SK-N-MC (cell line): Measurements from ENCODE around the gene ANKRD33B.

ENCODE experiments used
- EZH2 ChIP-seq: fragments of 200-600 bp; sonication (generic); IDR thresholded peaks from one replicate; pipeline ENCODE4 v1.6.1; 2017; ENCODE audit warnings: antibody characterized with exemption
- POLR2AphosphoS5 ChIP-seq: IDR thresholded peaks from 2 replicates; pipeline ENCODE4 v1.6.1; 2012; ENCODE audit warnings: mild to moderate bottlenecking, low read depth, low read length, borderline replicate concordance

DNA sequence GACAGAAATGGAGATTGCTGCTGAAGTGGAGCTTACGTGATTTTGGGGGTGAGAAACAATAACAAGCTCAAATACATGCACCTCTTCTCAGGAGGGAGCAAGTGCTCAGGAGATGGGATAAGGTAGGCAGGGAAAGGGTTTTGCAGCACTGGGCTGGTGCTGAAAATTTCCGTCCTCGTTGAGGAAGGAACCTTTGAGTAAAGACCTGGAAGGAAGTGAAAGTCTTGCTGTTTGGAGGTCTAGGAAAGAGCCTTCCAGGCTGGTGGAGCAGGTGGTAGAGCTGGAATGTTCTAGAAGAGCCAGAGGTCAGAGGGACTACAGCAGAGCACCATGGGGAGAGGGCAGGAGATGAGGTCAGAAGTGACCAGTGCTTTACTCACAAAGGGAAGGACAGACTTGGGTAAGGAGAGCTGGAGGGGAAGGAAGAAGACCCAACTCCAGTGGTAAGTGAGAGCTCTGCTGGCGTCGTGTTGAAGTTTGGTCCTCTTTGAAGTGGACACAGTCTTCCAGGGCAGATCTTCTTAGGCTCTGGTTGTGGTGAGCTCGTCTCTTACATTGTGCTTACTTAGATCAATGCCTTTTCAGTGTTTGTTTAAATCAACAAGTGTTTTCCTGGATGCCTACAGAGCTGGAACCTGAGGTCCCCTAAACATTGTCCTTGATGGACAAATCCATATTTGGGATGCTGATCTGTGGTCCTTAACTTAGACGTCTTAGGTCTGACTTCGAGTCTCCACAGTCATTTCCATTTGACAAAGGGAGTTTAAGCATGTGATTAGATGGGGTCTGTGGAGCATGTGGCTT lies 21.0 kb downstream of the ANKRD33B start:
- TF ChIP-seq POLR2AphosphoS5 (no peak), EZH2 (no peak)
